Measurements from ENCODE around the gene MSX1.

Gene MSX1

GRCh38 chr4:4831266-4831665 is 28.2 kb upstream of the MSX1 start:
- Mint-ChIP-seq H3K36me3 (ENCODE audit: low read depth) (no peaks in the 10 kb centered on the region), H3K27me3 (ENCODE audit: low read depth) (no peaks in the 10 kb centered on the region), H3K27ac (no peak overlapping the region), H3K9me3 (peaks cover 12% of the 10 kb centered on the region), H3K4me1 (ENCODE audit: low read depth) (no peaks in the 10 kb centered on the region), H3K4me3 (no peak overlapping the region)

GRCh38 chr4:4831825-4832224 is 27.6 kb upstream of the MSX1 start:
- H3K27ac Mint-ChIP-seq, result no peak overlapping the region
- H3K9me3 Mint-ChIP-seq, result peaks cover 12% of the 10 kb centered on the region
- no peaks in the 10 kb centered on the region for H3K36me3 Mint-ChIP-seq (ENCODE audit: low read depth)
- H3K27me3 Mint-ChIP-seq (ENCODE audit: low read depth), result no peaks in the 10 kb centered on the region
- H3K4me1 Mint-ChIP-seq (ENCODE audit: low read depth), result no peaks in the 10 kb centered on the region
- no peak overlapping the region for H3K4me3 Mint-ChIP-seq

- Mint-ChIP-seq H3K27me3 (ENCODE audit: low read depth) (no peaks in the 10 kb centered on the region), H3K4me3 (no peak overlapping the region), H3K27ac (no peak overlapping the region), H3K36me3 (ENCODE audit: low read depth) (no peaks in the 10 kb centered on the region), H3K4me1 (ENCODE audit: low read depth) (no peaks in the 10 kb centered on the region), H3K9me3 (peaks cover 12% of the 10 kb centered on the region)
Observed at GRCh38 chr4:4836044-4836443, 23.4 kb upstream of the MSX1 start.

- Mint-ChIP-seq H3K4me1 (ENCODE audit: low read depth) (peaks cover 1% of the 10 kb centered on the region), H3K36me3 (ENCODE audit: low read depth) (no peaks in the 10 kb centered on the region), H3K27ac (no peak overlapping the region), H3K4me3 (no peak overlapping the region), H3K27me3 (ENCODE audit: low read depth) (no peaks in the 10 kb centered on the region), H3K9me3 (peaks cover 12% of the 10 kb centered on the region)
Observed at GRCh38 chr4:4837316-4837715, 22.1 kb upstream of the MSX1 start.

GRCh38 chr4:4838051-4838935 is 21.2 kb upstream of the MSX1 start:
- Mint-ChIP-seq H3K9me3 (peaks cover 12% of the 10 kb centered on the region), H3K4me1 (ENCODE audit: low read depth) (peaks cover 5% of the 10 kb centered on the region), H3K36me3 (ENCODE audit: low read depth) (no peaks in the 10 kb centered on the region), H3K4me3 (no peak overlapping the region), H3K27me3 (ENCODE audit: low read depth) (no peaks in the 10 kb centered on the region), H3K27ac (no peak overlapping the region)

GRCh38 chr4:4838936-4839810 is 20.3 kb upstream of the MSX1 start:
- Mint-ChIP-seq H3K9me3 (peaks cover 7% of the 10 kb centered on the region), H3K27ac (no peak overlapping the region), H3K4me3 (no peak overlapping the region), H3K4me1 (ENCODE audit: low read depth) (peaks cover 5% of the 10 kb centered on the region), H3K36me3 (ENCODE audit: low read depth) (no peaks in the 10 kb centered on the region), H3K27me3 (ENCODE audit: low read depth) (no peaks in the 10 kb centered on the region)

- Mint-ChIP-seq H3K36me3 (ENCODE audit: low read depth) (no peaks in the 10 kb centered on the region), H3K4me1 (ENCODE audit: low read depth) (peaks cover 5% of the 10 kb centered on the region), H3K27ac (no peak overlapping the region), H3K4me3 (no peak overlapping the region), H3K9me3 (peaks cover under 1% of the 10 kb centered on the region), H3K27me3 (ENCODE audit: low read depth) (no peaks in the 10 kb centered on the region)
Observed at GRCh38 chr4:4840351-4840750, 19.1 kb upstream of the MSX1 start.

- Mint-ChIP-seq H3K27ac (no peak overlapping the region), H3K4me1 (ENCODE audit: low read depth) (peaks cover 5% of the 10 kb centered on the region), H3K27me3 (ENCODE audit: low read depth) (no peaks in the 10 kb centered on the region), H3K36me3 (ENCODE audit: low read depth) (no peaks in the 10 kb centered on the region), H3K4me3 (no peak overlapping the region), H3K9me3 (no peaks in the 10 kb centered on the region)
Observed at GRCh38 chr4:4841156-4841555, 18.3 kb upstream of the MSX1 start.

- Mint-ChIP-seq H3K36me3 (ENCODE audit: low read depth) (no peaks in the 10 kb centered on the region), H3K4me1 (ENCODE audit: low read depth) (peaks cover 5% of the 10 kb centered on the region), H3K27ac (no peak overlapping the region), H3K4me3 (no peak overlapping the region), H3K9me3 (no peaks in the 10 kb centered on the region), H3K27me3 (ENCODE audit: low read depth) (no peaks in the 10 kb centered on the region)
Observed at GRCh38 chr4:4842476-4843441, 16.7 kb upstream of the MSX1 start.

GRCh38 chr4:4843635-4844291 is 15.7 kb upstream of the MSX1 start:
- no peak overlapping the region for H3K27ac Mint-ChIP-seq
- H3K27me3 Mint-ChIP-seq (ENCODE audit: low read depth), result no peaks in the 10 kb centered on the region
- no peaks in the 10 kb centered on the region for H3K9me3 Mint-ChIP-seq
- no peaks in the 10 kb centered on the region for H3K36me3 Mint-ChIP-seq (ENCODE audit: low read depth)
- H3K4me3 Mint-ChIP-seq, result no peak overlapping the region
- peaks cover 5% of the 10 kb centered on the region for H3K4me1 Mint-ChIP-seq (ENCODE audit: low read depth)

- Mint-ChIP-seq H3K9me3 (no peaks in the 10 kb centered on the region), H3K36me3 (ENCODE audit: low read depth) (no peaks in the 10 kb centered on the region), H3K4me3 (no peak overlapping the region), H3K4me1 (ENCODE audit: low read depth) (peaks cover 5% of the 10 kb centered on the region), H3K27me3 (ENCODE audit: low read depth) (no peaks in the 10 kb centered on the region), H3K27ac (no peak overlapping the region)
Observed at GRCh38 chr4:4845027-4845426, 14.4 kb upstream of the MSX1 start.

GRCh38 chr4:4847011-4847410 is 12.5 kb upstream of the MSX1 start:
- H3K27ac Mint-ChIP-seq, result no peak overlapping the region
- peaks cover 14% of the 10 kb centered on the region for H3K27me3 Mint-ChIP-seq (ENCODE audit: low read depth)
- H3K4me1 Mint-ChIP-seq (ENCODE audit: low read depth), result peaks cover 5% of the 10 kb centered on the region
- no peaks in the 10 kb centered on the region for H3K36me3 Mint-ChIP-seq (ENCODE audit: low read depth)
- H3K9me3 Mint-ChIP-seq, result no peaks in the 10 kb centered on the region
- no peak overlapping the region for H3K4me3 Mint-ChIP-seq

- no peak overlapping the region for H3K27ac Mint-ChIP-seq
- H3K27me3 Mint-ChIP-seq (ENCODE audit: low read depth), result peaks cover 29% of the 10 kb centered on the region
- H3K9me3 Mint-ChIP-seq, result no peaks in the 10 kb centered on the region
- H3K36me3 Mint-ChIP-seq (ENCODE audit: low read depth), result no peaks in the 10 kb centered on the region
- H3K4me3 Mint-ChIP-seq, result no peak overlapping the region
- peaks cover 3% of the 10 kb centered on the region for H3K4me1 Mint-ChIP-seq (ENCODE audit: low read depth)
Observed at GRCh38 chr4:4848540-4848939, 10.9 kb upstream of the MSX1 start.

- no peak overlapping the region for H3K4me3 Mint-ChIP-seq
- H3K4me1 Mint-ChIP-seq (ENCODE audit: low read depth), result peaks cover 3% of the 10 kb centered on the region
- peaks cover 33% of the 10 kb centered on the region for H3K27me3 Mint-ChIP-seq (ENCODE audit: low read depth)
- H3K36me3 Mint-ChIP-seq (ENCODE audit: low read depth), result no peaks in the 10 kb centered on the region
- H3K27ac Mint-ChIP-seq, result no peak overlapping the region
- H3K9me3 Mint-ChIP-seq, result no peaks in the 10 kb centered on the region
Observed at GRCh38 chr4:4849106-4849505, 10.4 kb upstream of the MSX1 start.

Data from T-helper 1 cell treated with Interleukin-12 subunit alpha and Interleukin-12 subunit beta and Interleukin-4 antibody, amounts not matched to agents 30 μg/mL and 1 μg/mL, for 36 hours (primary cell).